Smooth muscle cell (in vitro differentiated cells): ENCODE data around the gene ELP4. TPM values are rescaled to one million over a fixed set of nuclear protein-coding genes. Genes with fewer than 3 reads are reported as not detected.

Experiments used
- DNase-seq: peaks from one replicate; lab custom pipeline; 2025; ENCODE audit not compliant: unreplicated experiment; lab: John Stamatoyannopoulos, UW
- H2AFZ ChIP-seq: fragments of 200-600 bp; sonication (generic); 2 replicates; pipeline ENCODE4 v1.6.0; 2016; ENCODE audit warnings: antibody characterized with exemption, low read depth, mild to moderate bottlenecking
- H3F3A ChIP-seq: fragments of 200-600 bp; sonication (generic); 2 replicates; pipeline ENCODE4 v1.6.0; 2017; ENCODE audit warnings: antibody characterized with exemption, low read depth
- H3K27ac ChIP-seq: fragments of 200-600 bp; sonication (generic); 2 replicates; pipeline ENCODE4 v1.5.1; 2016; ENCODE audit warnings: low read depth, mild to moderate bottlenecking
- H3K27me3 ChIP-seq: fragments of 200-600 bp; sonication (generic); 2 replicates; pipeline ENCODE4 v1.6.1; 2016; ENCODE audit warnings: low read depth, mild to moderate bottlenecking
- H3K36me3 ChIP-seq: fragments of 200-600 bp; sonication (generic); 2 replicates; pipeline ENCODE4 v1.5.1; 2016; ENCODE audit warnings: low read depth
- H3K4me1 ChIP-seq: fragments of 200-600 bp; sonication (generic); 2 replicates; pipeline ENCODE4 v1.5.1; 2016; ENCODE audit warnings: low read depth
- H3K4me2 ChIP-seq: fragments of 200-600 bp; sonication (generic); 2 replicates; pipeline ENCODE4 v1.6.0; 2016; ENCODE audit warnings: mild to moderate bottlenecking
- H3K4me3 ChIP-seq: fragments of 200-600 bp; sonication (generic); 2 replicates; pipeline ENCODE4 v1.5.1; 2016; ENCODE audit warnings: mild to moderate bottlenecking
- H3K79me2 ChIP-seq: fragments of 200-600 bp; sonication (generic); 2 replicates; pipeline ENCODE4 v1.6.0; 2016; ENCODE audit warnings: low read depth, mild to moderate bottlenecking
- H3K9ac ChIP-seq: fragments of 200-600 bp; sonication (generic); 2 replicates; pipeline ENCODE4 v1.6.0; 2016; ENCODE audit warnings: low read depth
- H3K9me3 ChIP-seq: fragments of 200-600 bp; sonication (generic); replicated peaks from 2 replicates; pipeline ENCODE4 v1.5.1; 2016; ENCODE audit warnings: low read depth
- H4K20me1 ChIP-seq: fragments of 200-600 bp; sonication (generic); 2 replicates; pipeline ENCODE4 v1.6.0; 2016; ENCODE audit warnings: low read depth
- WGBS: methylation state at CpG from one replicate; pipeline ENCODE4 v1.1.7; 2016; ENCODE audit warnings: low lambda C conversion rate; 5-methylcytosine and 5-hydroxymethylcytosine counted together
- polyA plus RNA-seq: library from polyadenylated mRNA; unstranded; fragments of >200 nt; fragmentation: Nextera tagmentation; extraction: Ambion mirVana; gene quantifications from 2 replicates; pipeline ENCODE4 v1.2.1, GENCODE V29; 2016
- total RNA-seq: library from RNA; depleted of rRNA; stranded (reverse); fragments of >200 nt; gene quantifications from 2 replicates; pipeline ENCODE4 v1.2.3, GENCODE V29; 2014
- TF ChIP-seq, protein P1 (sequence below): fragments of 200-600 bp; sonication (generic); IDR thresholded peaks from 2 replicates; pipeline ENCODE4 v1.5.1; 2017; ENCODE audit warnings: borderline replicate concordance, mild to moderate bottlenecking, antibody characterized with exemption; ENCODE audit not compliant: insufficient read depth, poor library complexity, severe bottlenecking

ELP4 gene
- total and polyA plus RNA-seq, 2 experiments from 2014 or later = 19.5 to 28.4 TPM

DNA sequence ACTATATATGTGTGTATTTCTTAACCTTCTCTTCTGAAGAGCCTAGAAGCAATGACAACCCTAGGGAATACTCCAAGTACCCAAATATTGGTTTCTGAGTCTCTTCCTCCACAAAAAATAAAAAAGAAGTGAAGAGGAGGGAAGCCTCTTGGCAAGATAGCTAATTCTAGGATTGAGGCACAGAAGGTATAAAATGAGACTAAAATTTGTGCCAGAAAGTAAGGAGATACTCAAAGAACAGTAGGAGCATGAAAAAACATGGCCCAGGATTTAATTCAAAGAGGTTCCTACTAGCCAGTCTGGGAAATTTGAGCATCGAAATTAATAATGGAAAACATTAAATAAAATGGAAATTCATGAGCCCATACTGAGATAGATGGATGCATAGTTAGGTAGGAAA lies 189.5 kb downstream of the ELP4 start:
- Histone ChIP-seq H3K79me2 (no peaks in the 10 kb centered on the region), H3K9ac (no peak overlapping the region), H4K20me1 (no peaks in the 10 kb centered on the region), H3K36me3 (no peaks in the 10 kb centered on the region), H3K27me3 (no peaks in the 10 kb centered on the region), H3K4me2 (no peak overlapping the region), H3K4me3 (no peak overlapping the region), H2AFZ (no peak overlapping the region), H3K4me1 (no peaks in the 10 kb centered on the region), H3K9me3 (no peaks in the 10 kb centered on the region), H3F3A (no peaks in the 10 kb centered on the region), H3K27ac (no peak overlapping the region)
- TF ChIP-seq, protein P1, sequence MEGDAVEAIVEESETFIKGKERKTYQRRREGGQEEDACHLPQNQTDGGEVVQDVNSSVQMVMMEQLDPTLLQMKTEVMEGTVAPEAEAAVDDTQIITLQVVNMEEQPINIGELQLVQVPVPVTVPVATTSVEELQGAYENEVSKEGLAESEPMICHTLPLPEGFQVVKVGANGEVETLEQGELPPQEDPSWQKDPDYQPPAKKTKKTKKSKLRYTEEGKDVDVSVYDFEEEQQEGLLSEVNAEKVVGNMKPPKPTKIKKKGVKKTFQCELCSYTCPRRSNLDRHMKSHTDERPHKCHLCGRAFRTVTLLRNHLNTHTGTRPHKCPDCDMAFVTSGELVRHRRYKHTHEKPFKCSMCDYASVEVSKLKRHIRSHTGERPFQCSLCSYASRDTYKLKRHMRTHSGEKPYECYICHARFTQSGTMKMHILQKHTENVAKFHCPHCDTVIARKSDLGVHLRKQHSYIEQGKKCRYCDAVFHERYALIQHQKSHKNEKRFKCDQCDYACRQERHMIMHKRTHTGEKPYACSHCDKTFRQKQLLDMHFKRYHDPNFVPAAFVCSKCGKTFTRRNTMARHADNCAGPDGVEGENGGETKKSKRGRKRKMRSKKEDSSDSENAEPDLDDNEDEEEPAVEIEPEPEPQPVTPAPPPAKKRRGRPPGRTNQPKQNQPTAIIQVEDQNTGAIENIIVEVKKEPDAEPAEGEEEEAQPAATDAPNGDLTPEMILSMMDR = no peak
- 96% methylated on average over 1 of the region's 1 CpG for WGBS
- DNase-seq = no peak

DNA sequence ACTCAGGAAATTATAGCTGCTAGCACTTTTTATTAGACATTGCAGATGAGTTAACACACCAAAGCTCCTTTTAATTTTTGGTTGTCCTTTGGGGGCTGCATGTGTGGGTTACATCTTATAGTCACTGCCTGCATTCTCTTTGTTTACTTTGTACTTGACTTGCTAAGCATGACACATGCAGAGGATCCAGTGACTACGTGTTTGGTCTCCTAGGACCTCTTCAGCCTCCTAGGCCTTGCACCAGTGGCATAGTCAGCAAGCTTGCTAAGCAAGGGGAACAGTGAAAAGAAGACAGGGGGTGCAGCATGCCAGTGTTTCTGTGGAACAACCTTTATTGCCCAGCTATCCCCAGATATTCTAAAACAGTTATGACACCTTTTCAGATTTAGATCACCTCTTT lies 193.4 kb downstream of the ELP4 start:
- no peaks in the 10 kb centered on the region for H3K9me3 ChIP-seq
- no peaks in the 10 kb centered on the region for H3K4me1 ChIP-seq
- 50% methylated on average over 1 of the region's 1 CpG for WGBS
- H3K36me3 ChIP-seq = no peaks in the 10 kb centered on the region
- H4K20me1 ChIP-seq = no peaks in the 10 kb centered on the region
- DNase-seq = no peak
- H3K27ac ChIP-seq = no peak overlapping the region
- no peaks in the 10 kb centered on the region for H3K79me2 ChIP-seq
- TF ChIP-seq, protein P1 = no peak
- no peak overlapping the region for H3K9ac ChIP-seq
- no peak overlapping the region for H3K4me2 ChIP-seq
- no peaks in the 10 kb centered on the region for H3F3A ChIP-seq
- H3K27me3 ChIP-seq = no peaks in the 10 kb centered on the region
- H3K4me3 ChIP-seq = no peak overlapping the region
- H2AFZ ChIP-seq = no peak overlapping the region

DNA sequence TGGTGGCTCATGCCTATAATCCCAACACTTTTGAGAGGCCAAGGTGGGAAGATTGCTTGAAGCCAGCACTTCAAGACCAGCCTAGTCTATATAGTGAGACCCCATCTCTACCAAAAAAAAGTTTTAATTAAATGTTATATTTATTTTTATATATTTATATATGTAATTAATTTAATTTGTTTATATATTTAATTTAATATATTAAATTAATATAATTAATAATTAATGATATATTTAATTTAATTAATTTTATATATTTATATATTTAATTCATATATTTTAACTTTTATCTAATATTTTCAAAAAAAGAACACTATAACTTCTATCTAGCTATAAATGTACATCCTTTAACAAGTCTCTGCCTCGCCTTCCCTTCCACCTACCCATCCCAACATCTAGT lies 196.8 kb downstream of the ELP4 start:
- Histone ChIP-seq H3K4me1 (no peaks in the 10 kb centered on the region), H3K79me2 (no peaks in the 10 kb centered on the region), H3K4me3 (no peak overlapping the region), H2AFZ (no peak overlapping the region), H3K36me3 (no peaks in the 10 kb centered on the region), H3K9ac (no peak overlapping the region), H4K20me1 (no peaks in the 10 kb centered on the region), H3K9me3 (no peaks in the 10 kb centered on the region), H3F3A (no peaks in the 10 kb centered on the region), H3K4me2 (no peak overlapping the region), H3K27me3 (no peaks in the 10 kb centered on the region), H3K27ac (no peak overlapping the region)
- WGBS = 100% methylated on average over 1 of the region's 1 CpG
- DNase-seq = no peak
- TF ChIP-seq, protein P1 = no peak

DNA sequence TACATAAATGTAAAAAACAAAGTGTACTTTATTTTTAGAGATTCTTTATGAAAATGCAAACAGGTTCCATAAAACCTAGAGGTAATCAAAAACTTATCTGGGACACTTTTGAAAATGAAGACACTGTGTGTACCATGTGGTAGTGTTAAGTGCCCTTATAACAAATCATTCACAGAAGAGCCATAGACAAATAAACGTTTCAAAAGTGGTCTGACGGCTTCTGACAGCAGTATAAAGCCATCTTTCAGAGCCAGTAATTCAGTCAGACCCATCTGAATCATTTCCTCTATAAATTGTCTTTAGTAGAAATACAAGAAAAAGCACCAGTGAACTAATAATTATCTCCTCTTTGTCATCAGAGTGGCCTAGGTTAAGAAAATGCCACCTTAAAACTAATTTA lies 201.6 kb downstream of the ELP4 start:
- H4K20me1 ChIP-seq = no peaks in the 10 kb centered on the region
- no peaks in the 10 kb centered on the region for H3F3A ChIP-seq
- H3K79me2 ChIP-seq = no peaks in the 10 kb centered on the region
- no peaks in the 10 kb centered on the region for H3K27me3 ChIP-seq
- H3K36me3 ChIP-seq = no peaks in the 10 kb centered on the region
- TF ChIP-seq, protein P1 = no peak
- H3K4me3 ChIP-seq = no peak overlapping the region
- no peak overlapping the region for H3K4me2 ChIP-seq
- no peak overlapping the region for H2AFZ ChIP-seq
- no peak for DNase-seq
- H3K9me3 ChIP-seq = no peaks in the 10 kb centered on the region
- H3K4me1 ChIP-seq = no peaks in the 10 kb centered on the region
- H3K9ac ChIP-seq = no peak overlapping the region
- WGBS = 54% methylated on average over 2 of the region's 2 CpGs
- H3K27ac ChIP-seq = no peak overlapping the region
